RCC 7860 (cell line): ENCODE data around the gene NHLRC4.

Experiments used
- DNase-seq: peaks from one replicate; pipeline ENCODE4 v3.0.0-alpha.2; 2015; ENCODE audit warnings: low spot score
- FAIRE-seq: peaks from 2 replicates; lab custom pipeline; 2012; peaks lifted over from hg19 to GRCh38; lab: Jason Lieb, UNC

The NHLRC4 gene

GRCh38 chr16:580946-581498 is 14.2 kb downstream of the NHLRC4 start:
- no peak for FAIRE-seq

GRCh38 chr16:582218-582613 is 15.4 kb downstream of the NHLRC4 start:
- no peak for FAIRE-seq
- no peak for DNase-seq

More at GRCh38 chr16:580946-581498, 14.2 kb downstream of the NHLRC4 start:
- no peak for DNase-seq

- FAIRE-seq (no peak), DNase-seq (no peak)
Observed at GRCh38 chr16:582614-583331, 16.0 kb downstream of the NHLRC4 start.

- FAIRE-seq (no peak), DNase-seq (no peak)
Observed at GRCh38 chr16:583470-583814, 16.6 kb downstream of the NHLRC4 start.

- FAIRE-seq, result no peak
- no peak for DNase-seq
Observed at GRCh38 chr16:583815-584591, 17.2 kb downstream of the NHLRC4 start.

GRCh38 chr16:585351-585750 is 18.5 kb downstream of the NHLRC4 start:
- FAIRE-seq, result no peak
- peak; percentile 5 for DNase-seq

- no peak for DNase-seq
- FAIRE-seq, result no peak
Observed at GRCh38 chr16:586047-586644, 19.3 kb downstream of the NHLRC4 start.

- FAIRE-seq, result no peak
- DNase-seq, result no peak
Observed at GRCh38 chr16:586645-587590, 20.1 kb downstream of the NHLRC4 start.

- DNase-seq (peak; percentile 58), FAIRE-seq (no peak)
Observed at GRCh38 chr16:588639-588888, 21.8 kb downstream of the NHLRC4 start.

- DNase-seq (peak; percentile 87), FAIRE-seq (no peak)
Observed at GRCh38 chr16:588889-589657, 22.3 kb downstream of the NHLRC4 start.

- FAIRE-seq (no peak), DNase-seq (peak; percentile 92)
Observed at GRCh38 chr16:589658-590187, 22.9 kb downstream of the NHLRC4 start, which contains the start of gene RAB40C. Gene RAB40C, plus strand, starts transcription at chr16:590066. Its CDS starts 226 bp downstream, at chr16:590292.

- no peak for DNase-seq
- FAIRE-seq, result no peak
Observed at GRCh38 chr16:590188-590814, 23.5 kb downstream of the NHLRC4 start.

- FAIRE-seq, result no peak
Observed at GRCh38 chr16:590815-591200, 24.0 kb downstream of the NHLRC4 start.

GRCh38 chr16:591231-591630 is 24.4 kb downstream of the NHLRC4 start:
- no peak for FAIRE-seq
- no peak for DNase-seq

More at GRCh38 chr16:590815-591200, 24.0 kb downstream of the NHLRC4 start:
- no peak for DNase-seq

GRCh38 chr16:591892-592517 is 25.2 kb downstream of the NHLRC4 start:
- FAIRE-seq, result no peak

GRCh38 chr16:592518-593306 is 25.9 kb downstream of the NHLRC4 start:
- DNase-seq (no peak), FAIRE-seq (no peak)

More at GRCh38 chr16:591892-592517, 25.2 kb downstream of the NHLRC4 start:
- DNase-seq, result no peak

GRCh38 chr16:593406-593805 is 26.6 kb downstream of the NHLRC4 start:
- no peak for DNase-seq
- FAIRE-seq, result no peak

- FAIRE-seq (no peak), DNase-seq (no peak)
Observed at GRCh38 chr16:593807-594206, 27.0 kb downstream of the NHLRC4 start.
